Fibroblast of lung (primary cell): ENCODE data around the gene CRYBA2.

Source experiments
- CTCF ChIP-seq, 2 donors: IDR thresholded peaks in 1 of 2; conservative IDR thresholded peaks in 1 of 2; 1 replicate in 1 of 2; 2 replicates in 1 of 2; pipeline ENCODE4 v1.5.1; 2011 to 2012; ENCODE audit warnings: low read length in 2 of 2, control low read depth in 1 of 2, inconsistent platforms in 1 of 2, low read depth in 1 of 2, mild to moderate bottlenecking in 1 of 2
- EZH2 ChIP-seq: IDR thresholded peaks from 2 replicates; pipeline ENCODE4 v1.5.1; 2012; ENCODE audit warnings: low read length, control low read depth, mild to moderate bottlenecking; ENCODE audit errors: missing control alignments

- TF ChIP-seq CTCF (conservative IDR thresholded peaks at IDR 0.05 in 1 of 2, IDR thresholded peaks at IDR 0.05 in 1 of 2; ENCODE audit: low read depth in 1 of 2, low read length in 2 of 2): no peak
- no peak for TF ChIP-seq EZH2
These were observed 29.4 kb upstream of the CRYBA2 start for GRCh38 chr2:219022616-219023015.
